ENCODE data around the gene RYR1. TPM values are rescaled to one million over a fixed set of nuclear protein-coding genes. Genes with fewer than 3 reads are reported as not detected.
A peak's percentile ranks its signal among the peaks of the same experiment; 100 is the strongest.
"Not testable (repeated sequence)": the region's sequence is repeated elsewhere in the genome, so short reads cannot be mapped to it uniquely, and the experiment has no call there.

RYR1 gene
- total RNA-seq, 1 donor from 2014 or later: 0.65 TPM

GRCh38 chr19:38557205-38557799 is 123.8 kb downstream of the RYR1 start:
- DNase-seq (ENCODE audit: low spot score, unreplicated experiment): no peak
- Mint-ChIP-seq H3K4me3 (ENCODE audit: low read depth) (no peak overlapping the region), H3K9me3 (ENCODE audit: low read depth) (no peaks in the 10 kb centered on the region), H3K36me3 (ENCODE audit: insufficient read depth) (no peaks in the 10 kb centered on the region), H3K27me3 (peaks cover 10% of the 10 kb centered on the region), H3K27ac (no peak overlapping the region), H3K4me1 (ENCODE audit: low read depth) (no peaks in the 10 kb centered on the region)
- no peak for TF ChIP-seq CTCF (IDR thresholded peaks at IDR 0.05; ENCODE audit: unreplicated experiment)

GRCh38 chr19:38558933-38559332 is 125.4 kb downstream of the RYR1 start:
- not testable (repeated sequence) for H3K27ac Mint-ChIP-seq; H3K4me1 Mint-ChIP-seq (ENCODE audit: low read depth); H3K9me3 Mint-ChIP-seq (ENCODE audit: low read depth); H3K4me3 Mint-ChIP-seq (ENCODE audit: low read depth); DNase-seq (ENCODE audit: low spot score, unreplicated experiment); H3K36me3 Mint-ChIP-seq (ENCODE audit: insufficient read depth)
- H3K27me3 Mint-ChIP-seq: peaks cover 18% of the 10 kb centered on the region

- Mint-ChIP-seq H3K27ac (peak overlapping the region; percentile 71), H3K27me3 (peaks cover 18% of the 10 kb centered on the region), H3K4me3 (ENCODE audit: low read depth) (no peak overlapping the region), H3K4me1 (ENCODE audit: low read depth) (no peaks in the 10 kb centered on the region), H3K36me3 (ENCODE audit: insufficient read depth) (no peaks in the 10 kb centered on the region), H3K9me3 (ENCODE audit: low read depth) (no peaks in the 10 kb centered on the region)
- TF ChIP-seq CTCF (IDR thresholded peaks at IDR 0.05; ENCODE audit: unreplicated experiment): no peak
- no peak for DNase-seq (ENCODE audit: low spot score, unreplicated experiment)
Observed at GRCh38 chr19:38559428-38560401, 126.2 kb downstream of the RYR1 start.

GRCh38 chr19:38561053-38561606 is 127.6 kb downstream of the RYR1 start:
- DNase-seq (ENCODE audit: low spot score, unreplicated experiment): no peak
- no peaks in the 10 kb centered on the region for H3K36me3 Mint-ChIP-seq (ENCODE audit: insufficient read depth)
- H3K4me3 Mint-ChIP-seq (ENCODE audit: low read depth): no peak overlapping the region
- no peak for TF ChIP-seq CTCF (IDR thresholded peaks at IDR 0.05; ENCODE audit: unreplicated experiment)
- H3K27ac Mint-ChIP-seq: no peak overlapping the region
- H3K4me1 Mint-ChIP-seq (ENCODE audit: low read depth): no peaks in the 10 kb centered on the region
- no peaks in the 10 kb centered on the region for H3K9me3 Mint-ChIP-seq (ENCODE audit: low read depth)
- peaks cover 20% of the 10 kb centered on the region for H3K27me3 Mint-ChIP-seq

GRCh38 chr19:38561658-38562057 is 128.2 kb downstream of the RYR1 start:
- Mint-ChIP-seq H3K9me3 (ENCODE audit: low read depth) (no peaks in the 10 kb centered on the region), H3K27ac (no peak overlapping the region), H3K27me3 (peaks cover 22% of the 10 kb centered on the region), H3K4me1 (ENCODE audit: low read depth) (no peaks in the 10 kb centered on the region), H3K4me3 (ENCODE audit: low read depth) (no peak overlapping the region), H3K36me3 (ENCODE audit: insufficient read depth) (no peaks in the 10 kb centered on the region)
- TF ChIP-seq CTCF (IDR thresholded peaks at IDR 0.05; ENCODE audit: unreplicated experiment): no peak
- DNase-seq (ENCODE audit: low spot score, unreplicated experiment): no peak

Measured in progenitor cell of endocrine pancreas (in vitro differentiated cells).